Panc1 (cell line): ENCODE results near the gene LRRC63. TPM values are rescaled to one million over a fixed set of nuclear protein-coding genes. Genes with fewer than 3 reads are reported as not detected.

Experiments
- ATAC-seq: fragments of 200-7000 bp; cut with Tn5 transposase; 2 replicates; pipeline ENCODE4 v1.9.1; 2020; ENCODE audit warnings: mild to moderate bottlenecking, moderate library complexity
- BruUV-seq: library from RNA; stranded (reverse); fragments of 400-500 nt; replicated peaks from 2 replicates; lab custom pipeline; 2021; lab: Mats Ljungman, UMichigan
- CTCF ChIA-PET: fragments of 300-600 bp; sonication (Branson Sonifier 250); formaldehyde crosslinking; loops from one replicate; lab custom pipeline; 2022; ENCODE audit warnings: antibody characterized with exemption; lab: Charles Lee
- POLR2A ChIA-PET: fragments of 300-600 bp; sonication (Branson Sonifier 250); formaldehyde crosslinking; loops from one replicate; lab custom pipeline; 2022; ENCODE audit warnings: antibody characterized with exemption; lab: Charles Lee
- DNase-seq: peaks from one replicate; pipeline ENCODE4 v3.0.0-alpha.2; 2010; ENCODE audit warnings: low read depth, low spot score
- H3K27ac ChIP-seq: 2 replicates; pipeline ENCODE4 v1.5.1; 2011; ENCODE audit warnings: mild to moderate bottlenecking, low read length, inconsistent platforms
- H3K27me3 ChIP-seq: fragments of 200-500 bp; sonication (Bioruptor generic); 2 replicates; pipeline ENCODE4 v1.6.0; 2014; ENCODE audit warnings: low read length, inconsistent platforms; ENCODE audit not compliant: control insufficient read depth, insufficient read depth
- H3K36me3 ChIP-seq: fragments of 200-500 bp; sonication (Bioruptor generic); 2 replicates; pipeline ENCODE4 v1.5.1; 2014; ENCODE audit warnings: inconsistent platforms, mild to moderate bottlenecking, low read length, moderate library complexity; ENCODE audit not compliant: control insufficient read depth, insufficient read depth
- H3K4me1 ChIP-seq: 2 replicates; pipeline ENCODE4 v1.5.1; 2011; ENCODE audit warnings: inconsistent platforms, mild to moderate bottlenecking, low read length, moderate library complexity; ENCODE audit not compliant: control insufficient read depth, insufficient read depth
- H3K4me3 ChIP-seq, 2 experiments: 2 replicates each; pipeline ENCODE4 v1.5.1; 2011 to 2012; ENCODE audit warnings: low read depth in 2 of 2, low read length in 2 of 2, mild to moderate bottlenecking in 2 of 2, inconsistent platforms in 1 of 2, moderate library complexity in 1 of 2
- H3K9me3 ChIP-seq: fragments of 200-500 bp; sonication (Bioruptor generic); 2 replicates; pipeline ENCODE4 v1.5.1; 2014; ENCODE audit warnings: low read depth, mild to moderate bottlenecking, inconsistent platforms, low read length, moderate library complexity; ENCODE audit not compliant: control insufficient read depth, insufficient read depth
- POLR2AphosphoS5 ChIP-seq: IDR thresholded peaks from 2 replicates; pipeline ENCODE4 v1.6.1; 2012; ENCODE audit warnings: mild to moderate bottlenecking, low read depth, low read length, moderate library complexity
- REST ChIP-seq, 2 experiments: IDR thresholded peaks; 2 replicates each; pipeline ENCODE4 v1.6.1; 2011 to 2012; ENCODE audit warnings: low read depth in 2 of 2, control low read depth in 1 of 2, low read length in 1 of 2, mild to moderate bottlenecking in 1 of 2, moderate library complexity in 1 of 2; ENCODE audit not compliant: insufficient read depth in 1 of 2
- SIN3A ChIP-seq: IDR thresholded peaks from 2 replicates; pipeline ENCODE4 v1.6.1; 2012; ENCODE audit warnings: low read depth, mild to moderate bottlenecking, low read length, moderate library complexity, borderline replicate concordance; ENCODE audit not compliant: insufficient read depth
- TCF7L2 ChIP-seq: IDR thresholded peaks from 2 replicates; pipeline ENCODE4 v1.6.1; 2011; ENCODE audit warnings: mild to moderate bottlenecking, low read depth, low read length, inconsistent platforms
- in situ Hi-C: cut with HindIII; loops from 2 replicates; pipeline ENCODE4 v1.10.0; 2016; ENCODE audit warnings: low sequenced_read_pairs, low pct_unique_long_range_greater_than_20kb
- intact Hi-C: fragments of 100-400 bp; cut with micrococcal nuclease; formaldehyde crosslinking; loops from one replicate; pipeline ENCODE4 v1.10.0; 2022; ENCODE audit not compliant: unreplicated experiment
- total RNA-seq: library from RNA; stranded (reverse); gene quantifications from one replicate; pipeline ENCODE4 v1.2.1, GENCODE V29; 2021; ENCODE audit not compliant: unreplicated experiment
- TF ChIP-seq, protein P1 (sequence below): fragments of 450-650 bp; IDR thresholded peaks from 2 replicates; pipeline ENCODE4 v1.5.1; 2017; ENCODE audit warnings: mild to moderate bottlenecking

Gene LRRC63
- total RNA-seq, 1 experiment from 2014 or later = 0.15 TPM

GRCh38 chr13:46198696-46199193 is 13.0 kb upstream of the LRRC63 start:
- Histone ChIP-seq H3K36me3 (no peaks in the 10 kb centered on the region), H3K27me3 (no peaks in the 10 kb centered on the region), H3K9me3 (no peaks in the 10 kb centered on the region), H3K4me1 (no peaks in the 10 kb centered on the region), H3K4me3 (no peak overlapping the region), H3K27ac (no peak overlapping the region)
- ATAC-seq = no peak
- POLR2A ChIA-PET = no interaction called here
- CTCF ChIA-PET = no interaction called here
- no TSS peak for BruUV-seq
- in situ Hi-C loops = no loop called here
- intact Hi-C loops = no loop called here
- DNase-seq = no peak
- no peak for TF ChIP-seq REST (IDR thresholded peaks at IDR 0.05; ENCODE audit: insufficient read depth in 1 of 2, low read depth in 2 of 2, low read length in 1 of 2)
- TF ChIP-seq TCF7L2 = no peak
- TF ChIP-seq SIN3A = no peak
- TF ChIP-seq, protein P1, sequence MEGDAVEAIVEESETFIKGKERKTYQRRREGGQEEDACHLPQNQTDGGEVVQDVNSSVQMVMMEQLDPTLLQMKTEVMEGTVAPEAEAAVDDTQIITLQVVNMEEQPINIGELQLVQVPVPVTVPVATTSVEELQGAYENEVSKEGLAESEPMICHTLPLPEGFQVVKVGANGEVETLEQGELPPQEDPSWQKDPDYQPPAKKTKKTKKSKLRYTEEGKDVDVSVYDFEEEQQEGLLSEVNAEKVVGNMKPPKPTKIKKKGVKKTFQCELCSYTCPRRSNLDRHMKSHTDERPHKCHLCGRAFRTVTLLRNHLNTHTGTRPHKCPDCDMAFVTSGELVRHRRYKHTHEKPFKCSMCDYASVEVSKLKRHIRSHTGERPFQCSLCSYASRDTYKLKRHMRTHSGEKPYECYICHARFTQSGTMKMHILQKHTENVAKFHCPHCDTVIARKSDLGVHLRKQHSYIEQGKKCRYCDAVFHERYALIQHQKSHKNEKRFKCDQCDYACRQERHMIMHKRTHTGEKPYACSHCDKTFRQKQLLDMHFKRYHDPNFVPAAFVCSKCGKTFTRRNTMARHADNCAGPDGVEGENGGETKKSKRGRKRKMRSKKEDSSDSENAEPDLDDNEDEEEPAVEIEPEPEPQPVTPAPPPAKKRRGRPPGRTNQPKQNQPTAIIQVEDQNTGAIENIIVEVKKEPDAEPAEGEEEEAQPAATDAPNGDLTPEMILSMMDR = no peak
- no peak for TF ChIP-seq POLR2AphosphoS5

DNA sequence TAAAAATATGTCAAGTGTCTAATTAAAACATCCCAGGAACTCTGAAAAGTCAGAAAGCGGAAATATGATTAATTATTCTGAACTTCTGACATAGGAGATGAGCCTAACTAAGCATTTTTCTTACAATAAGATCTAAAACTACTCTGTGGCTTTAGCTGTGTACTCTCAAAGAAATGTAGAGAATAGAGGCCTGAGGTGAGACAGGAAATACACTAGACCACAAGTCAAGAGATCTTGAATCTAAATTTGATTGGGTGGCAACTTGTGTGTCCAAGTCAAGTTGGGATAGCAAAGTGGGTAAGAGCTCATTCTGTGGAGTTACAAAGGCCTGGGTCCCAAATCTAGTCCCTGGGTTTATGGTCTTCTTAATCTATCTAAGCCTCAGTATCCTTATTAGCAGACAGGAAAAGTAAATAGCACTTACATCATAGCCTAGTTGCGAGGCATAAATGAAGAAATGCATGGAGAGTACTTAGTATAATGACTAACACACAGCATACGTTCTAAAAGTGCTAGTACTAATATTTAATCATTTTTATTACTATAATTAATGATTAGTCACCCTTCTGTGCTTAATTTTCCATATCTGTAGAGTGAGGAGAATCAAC is 9.4 kb upstream of the LRRC63 start:
- BruUV-seq = no TSS peak
- ChIA-PET POLR2A (no interaction called here), CTCF (no interaction called here)
- ATAC-seq = no peak
- Histone ChIP-seq H3K27ac (no peak overlapping the region), H3K27me3 (no peaks in the 10 kb centered on the region), H3K4me1 (no peaks in the 10 kb centered on the region), H3K36me3 (no peaks in the 10 kb centered on the region), H3K9me3 (no peaks in the 10 kb centered on the region), H3K4me3 (no peak overlapping the region)
- TF ChIP-seq SIN3A (no peak), POLR2AphosphoS5 (no peak), TCF7L2 (no peak), REST (IDR thresholded peaks at IDR 0.05; ENCODE audit: insufficient read depth in 1 of 2, low read depth in 2 of 2, low read length in 1 of 2) (no peak)
- TF ChIP-seq, protein P1 = no peak
- intact Hi-C loops (no loop called here), in situ Hi-C loops (no loop called here)
- no peak for DNase-seq
